Right lobe of liver (tissue), 4 donors: ENCODE data around the gene SIGLEC15.

Experiments
- POLR2A ChIP-seq: fragments of 450-650 bp; IDR thresholded peaks from one replicate; pipeline ENCODE4 v1.6.1; 2017; ENCODE audit warnings: antibody characterized with exemption, mild to moderate bottlenecking
- TF ChIP-seq, protein P1 (sequence below), 4 donors: fragments of 200-600 bp in 3 of 4; fragments of 450-650 bp in 1 of 4; IDR thresholded peaks; one replicate each; pipeline versions ENCODE4 v1.5.1 to v1.8.0; 2016 to 2022; ENCODE audit warnings: antibody characterized with exemption in 4 of 4, mild to moderate bottlenecking in 2 of 4
- donor health status: DM: no; HTN: no; CAD: no.
- donor health status: DM: no; HTN: no; CAD: no.
- donor health status: DM: no; HTN: yes; CAD: no.

DNA sequence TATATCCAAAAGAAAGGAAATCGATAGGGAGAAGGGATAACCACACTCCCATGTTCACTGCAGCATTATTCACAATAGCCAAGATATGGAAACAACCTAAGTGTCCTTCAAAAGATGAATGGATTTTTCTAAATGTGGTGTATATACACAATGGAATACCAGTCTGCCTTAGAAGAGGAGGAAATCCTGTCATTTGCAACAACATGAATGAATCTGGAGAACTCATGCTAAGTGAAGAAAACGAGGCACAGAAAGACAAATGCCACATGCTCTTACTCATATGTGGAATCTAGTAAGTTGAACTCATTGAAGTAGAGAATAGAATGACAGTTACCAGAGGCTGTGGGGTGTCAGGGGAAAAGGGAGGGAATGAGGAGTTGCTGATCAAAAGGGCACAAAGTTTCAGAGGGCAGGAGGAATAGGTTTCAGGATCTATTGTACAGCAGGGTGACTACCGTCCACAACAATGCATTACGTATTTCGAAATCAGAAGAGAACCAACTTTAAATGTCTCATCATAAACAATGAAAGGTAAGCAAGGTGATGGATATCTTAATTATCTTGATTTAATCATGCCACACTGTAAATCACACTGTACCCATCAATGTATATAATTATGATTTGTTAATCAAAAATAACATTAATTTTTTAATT lies 46.1 kb downstream of the SIGLEC15 start:
- TF ChIP-seq, protein P1, sequence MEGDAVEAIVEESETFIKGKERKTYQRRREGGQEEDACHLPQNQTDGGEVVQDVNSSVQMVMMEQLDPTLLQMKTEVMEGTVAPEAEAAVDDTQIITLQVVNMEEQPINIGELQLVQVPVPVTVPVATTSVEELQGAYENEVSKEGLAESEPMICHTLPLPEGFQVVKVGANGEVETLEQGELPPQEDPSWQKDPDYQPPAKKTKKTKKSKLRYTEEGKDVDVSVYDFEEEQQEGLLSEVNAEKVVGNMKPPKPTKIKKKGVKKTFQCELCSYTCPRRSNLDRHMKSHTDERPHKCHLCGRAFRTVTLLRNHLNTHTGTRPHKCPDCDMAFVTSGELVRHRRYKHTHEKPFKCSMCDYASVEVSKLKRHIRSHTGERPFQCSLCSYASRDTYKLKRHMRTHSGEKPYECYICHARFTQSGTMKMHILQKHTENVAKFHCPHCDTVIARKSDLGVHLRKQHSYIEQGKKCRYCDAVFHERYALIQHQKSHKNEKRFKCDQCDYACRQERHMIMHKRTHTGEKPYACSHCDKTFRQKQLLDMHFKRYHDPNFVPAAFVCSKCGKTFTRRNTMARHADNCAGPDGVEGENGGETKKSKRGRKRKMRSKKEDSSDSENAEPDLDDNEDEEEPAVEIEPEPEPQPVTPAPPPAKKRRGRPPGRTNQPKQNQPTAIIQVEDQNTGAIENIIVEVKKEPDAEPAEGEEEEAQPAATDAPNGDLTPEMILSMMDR (IDR thresholded peaks at IDR 0.05): no peak
- TF ChIP-seq POLR2A: no peak
